Stimulated activated CD8-positive, alpha-beta memory T cell treated with anti-CD3 and anti-CD28 coated beads, Interleukin-12 subunit alpha, Interleukin-12 subunit beta, amount 100 ng/mL, for 4 hours (primary cell): ENCODE measurements around the gene RAB28.

Experiments used
- DNase-seq: peaks from one replicate; pipeline ENCODE4 v3.0.0-alpha.2; 2020; ENCODE audit warnings: low read depth

The RAB28 gene

DNA sequence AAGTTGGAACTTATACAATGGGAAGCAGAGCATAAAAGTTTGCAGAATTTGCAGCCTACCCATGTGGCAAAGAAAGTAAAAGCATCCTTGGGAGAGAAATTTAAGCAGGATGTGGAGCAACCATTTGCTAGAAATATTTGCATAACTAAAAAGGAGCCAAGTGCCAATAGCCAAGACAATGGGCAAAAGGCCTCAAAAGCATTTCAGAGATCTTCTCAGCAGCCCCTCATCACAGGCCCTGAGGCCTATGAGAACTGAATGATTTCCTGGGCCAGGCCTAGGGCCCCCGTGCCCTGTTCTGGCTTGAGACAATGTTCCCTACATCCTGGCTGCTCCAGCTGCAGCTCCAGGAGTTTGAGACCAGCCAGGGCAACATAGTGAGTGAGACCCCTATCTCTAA is 25.3 kb upstream of the RAB28 start:
- no peak for DNase-seq

DNA sequence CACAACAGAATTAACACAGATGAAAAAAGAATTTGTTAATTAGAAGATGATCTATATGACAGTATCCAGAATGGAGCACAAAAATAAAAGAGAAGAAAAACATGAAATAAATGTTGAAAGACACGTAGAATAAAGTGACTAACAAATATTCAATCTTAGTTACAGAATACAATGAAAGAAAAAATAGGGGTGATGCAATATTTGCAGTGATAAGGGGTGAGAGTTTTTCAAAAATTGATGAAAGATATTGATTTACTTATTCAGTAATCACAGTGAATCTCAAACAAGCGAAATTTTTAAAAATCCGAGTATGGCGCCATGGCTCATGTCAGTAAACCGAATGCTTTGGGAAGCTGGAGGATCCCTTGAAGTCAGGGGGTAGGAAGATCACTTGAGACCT is 20.2 kb upstream of the RAB28 start:
- DNase-seq, result no peak

DNA sequence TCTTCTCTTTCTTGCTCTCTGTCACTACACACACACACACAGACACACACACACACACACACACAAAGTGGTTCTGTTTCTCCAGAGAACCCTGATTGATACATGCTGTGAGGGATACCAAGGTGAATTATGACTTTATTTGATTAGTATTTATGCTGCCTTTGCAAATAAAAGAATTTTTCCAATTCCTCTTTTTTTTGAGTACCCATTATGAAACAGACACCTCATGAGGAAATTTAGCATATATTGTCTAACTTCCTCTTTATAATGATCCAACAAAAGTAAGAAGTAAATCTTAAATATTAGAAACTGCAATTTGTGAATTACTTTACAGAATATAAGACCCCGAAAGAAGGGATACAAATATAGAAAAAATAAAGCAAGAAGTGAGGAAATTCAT is 14.3 kb upstream of the RAB28 start:
- DNase-seq, result no peak

DNA sequence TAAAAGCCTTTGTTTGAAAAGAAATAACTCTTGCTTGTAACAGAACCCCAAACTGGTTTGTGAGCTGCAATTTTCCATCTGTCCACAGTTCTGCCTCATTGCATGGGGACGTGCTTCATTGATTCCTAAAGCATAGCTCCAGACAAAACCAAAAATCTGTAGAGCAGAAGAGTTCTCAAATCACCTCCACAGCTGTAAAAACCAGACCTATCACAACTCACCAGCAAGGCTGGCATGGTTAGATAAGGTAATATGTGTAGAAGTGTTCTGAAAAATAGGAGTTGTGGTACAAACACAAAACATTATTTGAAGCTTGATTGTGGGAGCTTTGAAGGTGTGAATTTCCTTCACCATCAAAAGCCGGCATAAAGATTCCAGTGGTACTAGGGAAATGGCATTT is 12.5 kb upstream of the RAB28 start:
- no peak for DNase-seq

DNA sequence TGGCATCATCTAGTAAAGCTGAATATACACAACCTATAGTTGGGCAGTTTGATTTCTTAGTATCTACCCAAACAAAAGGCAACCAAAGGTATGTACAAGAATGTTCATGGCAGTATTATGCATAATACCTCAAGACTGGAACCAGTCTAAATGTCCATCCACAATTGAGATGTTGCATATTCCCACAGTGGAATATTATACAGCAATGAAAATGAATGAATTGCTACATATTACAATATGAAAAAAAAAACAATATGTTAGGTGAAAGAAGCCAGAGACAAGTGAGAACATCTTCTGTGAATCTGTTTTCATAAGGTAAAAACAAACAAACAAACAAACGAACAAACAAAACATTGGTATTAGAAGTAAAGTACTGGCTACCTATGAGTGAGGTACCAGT is 11.6 kb upstream of the RAB28 start:
- no peak for DNase-seq

DNA sequence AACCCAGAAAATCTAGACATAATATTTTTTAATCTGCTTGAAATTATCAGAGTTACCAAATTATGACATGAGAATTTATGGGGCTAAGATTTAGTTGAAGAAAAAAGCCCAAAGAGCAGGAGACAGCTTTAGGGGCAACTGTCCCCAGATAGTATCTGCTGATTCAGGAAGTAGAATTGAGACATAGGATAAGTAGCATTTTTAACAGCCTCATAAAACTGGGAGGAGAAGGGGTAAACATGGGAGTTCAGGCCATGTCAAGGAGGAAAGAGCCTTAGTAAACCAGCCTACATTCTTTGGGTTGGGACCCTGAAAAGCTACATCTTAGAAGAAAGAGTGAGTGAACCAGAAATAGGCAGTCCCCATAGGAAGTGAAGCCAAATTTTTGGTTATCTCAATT is 9.7 kb upstream of the RAB28 start:
- no peak for DNase-seq

DNA sequence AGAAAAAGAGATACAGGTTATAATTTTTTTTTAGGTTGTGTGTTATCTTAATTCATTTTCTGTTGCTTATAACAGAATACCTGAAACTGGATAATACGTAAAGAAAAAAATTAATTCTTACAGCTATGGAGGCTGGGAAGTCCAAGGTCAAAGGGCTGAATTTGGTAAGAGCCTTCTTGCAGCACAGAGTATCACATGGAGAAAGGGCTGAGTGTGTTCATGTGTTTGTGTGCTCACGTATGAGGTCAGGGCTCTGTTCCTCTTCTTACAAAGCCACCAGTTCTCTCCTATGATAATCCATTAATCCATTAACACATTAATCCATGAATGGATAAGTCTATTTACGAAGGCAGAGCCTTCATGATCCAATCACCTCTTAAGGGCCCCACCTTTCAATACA is 8.6 kb upstream of the RAB28 start:
- no peak for DNase-seq

DNA sequence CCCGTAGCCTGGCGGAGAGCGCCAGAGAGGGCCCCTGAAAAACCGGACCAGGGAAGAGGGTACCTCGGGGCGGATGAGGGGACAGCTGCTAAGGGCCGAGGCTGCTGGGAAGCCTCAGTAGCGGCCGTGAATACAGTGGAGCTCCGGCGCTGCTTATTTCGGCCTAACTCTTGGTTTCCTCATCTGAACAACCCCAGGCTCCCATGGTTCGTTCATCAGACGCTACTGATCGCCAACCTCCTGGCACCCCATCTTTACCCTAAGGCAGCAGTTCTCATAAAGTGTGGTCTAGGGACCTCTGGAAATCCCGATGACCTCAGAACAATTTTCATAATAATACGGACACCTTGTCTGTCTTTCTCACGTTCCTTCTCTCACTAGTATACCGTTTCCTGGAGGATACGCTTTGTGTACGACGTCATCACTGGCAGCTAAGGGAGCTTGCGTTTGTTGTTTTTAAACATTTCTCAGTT is 645 bp upstream of the RAB28 start:
- no peak for DNase-seq

DNA sequence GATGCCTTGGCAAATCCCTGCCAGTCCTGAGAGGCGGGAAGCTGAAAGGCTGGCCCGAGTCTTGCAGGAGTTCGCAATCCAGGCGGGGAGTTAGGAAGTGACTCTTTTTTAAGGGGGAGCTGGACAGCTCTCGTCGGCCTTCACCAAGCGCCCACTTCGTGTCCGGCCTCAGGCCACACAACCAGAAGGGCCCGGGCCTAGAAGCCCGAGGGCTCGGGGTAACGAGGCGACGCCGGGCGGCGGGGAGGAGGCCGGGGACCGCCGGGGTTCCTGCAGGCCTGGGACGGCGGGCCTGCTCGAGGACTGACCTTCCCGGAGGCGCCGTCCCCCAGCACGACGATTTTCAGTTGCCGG is 395 bp downstream of the RAB28 start:
- DNase-seq, result no peak

DNA sequence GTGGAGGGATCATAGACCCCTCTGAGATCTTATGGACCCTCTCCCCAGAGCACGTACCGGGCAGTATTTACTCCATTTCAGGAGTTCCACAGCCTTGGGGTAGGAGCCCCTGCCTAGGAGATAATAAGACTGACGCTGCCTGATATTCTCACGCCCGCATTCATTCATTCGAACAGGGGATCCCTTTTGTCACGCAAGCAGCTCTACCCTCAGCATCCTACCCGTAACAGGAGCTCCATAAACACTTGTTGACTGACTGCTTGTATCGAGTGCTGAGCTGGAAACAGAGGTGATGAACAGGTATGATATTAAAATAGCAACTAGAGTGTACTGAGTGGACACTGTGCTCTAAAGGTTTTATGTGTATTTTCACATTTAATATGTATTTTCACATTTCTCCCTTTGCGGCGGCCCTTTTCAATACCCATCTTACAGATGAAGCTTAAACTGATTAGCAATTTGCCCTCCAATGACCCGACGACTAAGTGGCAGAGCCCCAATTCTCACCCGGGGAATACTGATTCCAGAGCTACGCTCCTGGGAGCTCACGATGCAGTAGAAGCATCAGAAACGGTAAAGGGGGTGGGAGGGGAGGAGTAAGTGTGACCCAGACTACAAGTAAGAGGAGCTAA is 888 bp downstream of the RAB28 start:
- no peak for DNase-seq

DNA sequence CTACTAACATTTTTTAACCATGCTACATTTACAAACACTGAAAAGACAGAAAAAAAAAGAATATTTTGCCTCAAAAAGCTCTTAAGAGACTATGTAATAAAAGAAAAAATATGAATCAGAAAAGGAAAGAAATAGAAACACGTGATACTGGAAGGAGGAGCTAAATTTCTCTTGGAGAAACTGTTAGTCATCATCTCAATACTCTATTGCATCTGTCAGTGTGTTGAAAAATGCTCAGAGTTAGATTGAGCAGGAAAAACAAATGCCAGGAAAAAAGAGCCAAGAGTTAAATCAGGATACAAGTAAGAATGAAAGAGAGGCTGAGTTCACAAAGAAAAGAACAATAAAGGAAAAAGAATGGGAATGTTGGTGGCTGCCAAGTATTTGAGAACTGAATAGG is 2.6 kb downstream of the RAB28 start:
- DNase-seq, result no peak

DNA sequence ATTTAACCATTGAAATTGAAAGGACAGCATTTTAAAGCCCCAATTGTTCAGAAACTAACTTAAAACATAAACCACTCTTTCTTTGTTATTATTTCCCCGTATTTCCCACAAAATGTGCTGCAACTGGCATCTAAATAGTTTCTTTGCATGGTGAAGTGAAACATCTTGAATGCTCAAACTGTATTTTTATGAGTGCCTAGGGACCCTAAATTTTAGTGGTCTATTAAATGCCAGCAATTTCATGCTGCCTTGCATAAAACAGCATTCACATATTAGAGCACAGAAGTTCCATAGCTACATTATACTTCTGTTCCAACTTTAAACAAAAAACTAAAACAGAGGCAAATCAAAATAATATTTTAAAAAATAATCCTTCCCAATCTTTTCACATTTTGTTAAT is 5.4 kb downstream of the RAB28 start:
- no peak for DNase-seq

DNA sequence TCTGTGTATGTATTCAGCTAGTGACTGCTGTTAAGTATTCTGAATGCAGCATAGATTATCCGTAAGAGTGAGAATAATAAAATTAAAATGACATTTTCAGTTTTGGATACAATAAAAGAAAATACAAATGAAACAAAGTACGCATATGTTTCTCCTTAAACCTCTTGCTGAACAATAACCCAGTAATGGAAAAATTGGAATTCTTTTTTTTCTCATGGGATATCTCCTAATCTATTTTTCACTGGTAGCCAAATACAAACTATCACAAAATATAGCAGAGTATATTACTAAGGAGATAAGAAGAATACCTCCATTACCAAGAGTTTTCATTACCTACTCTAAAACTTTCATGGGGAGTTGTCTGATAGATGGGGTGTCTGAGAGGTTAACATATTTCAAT is 6.0 kb downstream of the RAB28 start:
- DNase-seq, result no peak

DNA sequence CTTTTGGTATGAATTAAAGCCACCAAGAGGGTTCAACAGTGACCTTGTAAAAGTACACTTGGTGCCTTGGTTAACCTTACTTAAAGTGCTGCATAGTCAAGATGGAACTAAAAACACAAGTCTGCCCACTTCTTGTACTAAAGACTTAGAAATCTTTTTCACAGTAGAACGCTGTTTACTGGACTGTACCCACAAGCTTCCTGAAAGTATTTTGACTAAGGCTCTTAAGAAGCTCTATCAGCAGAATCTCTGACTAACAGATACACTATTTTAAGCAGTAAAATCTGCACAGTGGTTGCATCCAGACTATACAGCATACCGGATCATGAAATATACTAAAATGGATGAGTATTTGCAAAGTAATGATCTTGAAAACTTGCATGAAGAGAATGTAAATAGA is 7.2 kb downstream of the RAB28 start:
- DNase-seq, result no peak

DNA sequence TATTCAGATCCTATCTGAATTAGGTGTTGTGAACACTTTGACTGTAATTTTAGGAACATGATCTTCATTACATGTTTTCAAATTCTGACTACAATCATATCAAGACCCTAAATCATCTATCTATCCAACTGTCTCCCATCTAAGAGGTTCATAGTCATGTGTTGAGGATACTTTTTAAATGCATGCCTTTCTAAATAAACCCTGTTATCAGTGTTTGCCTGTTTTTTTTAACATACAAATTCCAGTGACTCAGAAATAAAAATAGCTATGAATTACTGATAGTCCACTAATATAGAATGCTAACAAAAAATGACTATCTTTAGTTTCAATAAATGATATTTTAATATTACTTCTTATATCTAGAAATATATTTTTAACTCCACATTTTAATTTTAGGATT is 8.0 kb downstream of the RAB28 start:
- no peak for DNase-seq

DNA sequence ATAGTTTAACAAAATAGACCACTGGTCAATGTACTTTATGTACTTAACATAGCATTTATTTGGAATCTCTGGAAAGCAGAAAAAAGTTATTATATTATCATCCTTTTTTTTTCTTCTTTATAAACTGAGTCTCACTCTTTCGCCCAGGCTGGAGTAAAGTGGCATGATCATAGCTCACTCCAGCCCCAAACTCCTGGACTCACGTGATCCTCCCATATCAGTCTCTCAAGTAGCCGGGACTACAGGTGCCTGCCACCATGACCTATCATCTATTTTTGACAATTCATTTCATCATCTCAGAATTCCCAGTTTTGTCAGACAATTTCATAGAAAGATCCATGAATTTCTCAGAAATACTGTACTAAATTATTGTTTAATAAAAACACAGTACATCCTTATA is 12.7 kb downstream of the RAB28 start:
- no peak for DNase-seq

DNA sequence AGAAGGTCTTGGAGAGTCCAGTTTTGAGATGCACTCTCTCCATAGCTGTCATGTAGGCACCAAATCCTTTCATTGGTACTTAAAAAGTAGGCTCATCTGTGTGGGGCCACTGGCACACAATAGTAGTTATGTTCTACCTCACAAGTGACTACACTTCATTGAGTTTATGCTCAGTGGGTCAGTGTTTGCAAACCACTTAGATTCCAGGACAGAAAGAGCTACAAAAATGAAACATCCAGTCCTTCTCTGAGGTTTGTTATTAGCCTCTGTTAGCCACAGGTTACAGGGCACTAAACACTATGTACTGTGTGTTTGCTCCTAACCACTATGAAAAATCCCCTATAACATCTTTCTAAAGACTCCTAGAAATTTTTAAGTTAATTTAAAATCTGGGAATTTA is 13.8 kb downstream of the RAB28 start:
- no peak for DNase-seq

DNA sequence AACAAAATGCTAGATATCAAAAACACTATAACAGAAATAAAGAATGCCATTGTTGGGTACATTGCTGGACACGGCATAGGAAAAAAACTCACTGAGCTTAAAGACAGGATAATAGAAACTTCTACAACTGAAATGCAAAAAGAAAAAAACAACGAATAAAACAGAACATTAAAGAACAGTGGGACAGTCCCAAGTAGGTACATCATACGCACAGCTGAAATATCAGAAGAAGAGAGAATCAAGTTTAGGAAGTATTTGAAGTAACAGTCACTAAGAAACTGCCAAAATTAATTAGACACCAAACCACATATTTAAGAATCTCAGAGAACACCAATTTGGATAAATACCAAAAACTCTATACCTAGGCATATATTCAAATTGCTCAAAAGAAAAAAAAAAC is 19.2 kb downstream of the RAB28 start:
- no peak for DNase-seq

DNA sequence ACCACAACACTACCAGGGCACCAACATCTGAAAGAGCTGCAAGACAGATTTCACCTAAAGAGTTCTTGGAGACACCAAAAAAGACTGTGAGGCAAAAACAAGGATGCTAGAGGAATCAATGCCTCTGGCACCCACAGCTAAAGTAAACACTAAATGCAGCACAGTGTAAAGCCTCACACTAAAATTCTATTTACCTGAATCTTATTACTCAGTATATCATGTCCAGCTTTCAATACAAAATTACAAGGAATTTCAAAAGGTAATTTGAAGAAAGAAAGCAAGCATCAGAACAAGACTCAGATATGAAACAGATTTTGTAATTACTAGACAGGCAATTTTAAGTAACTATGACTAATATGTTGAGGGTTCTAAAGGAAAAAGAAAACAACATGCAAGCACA is 19.6 kb downstream of the RAB28 start:
- DNase-seq, result no peak

DNA sequence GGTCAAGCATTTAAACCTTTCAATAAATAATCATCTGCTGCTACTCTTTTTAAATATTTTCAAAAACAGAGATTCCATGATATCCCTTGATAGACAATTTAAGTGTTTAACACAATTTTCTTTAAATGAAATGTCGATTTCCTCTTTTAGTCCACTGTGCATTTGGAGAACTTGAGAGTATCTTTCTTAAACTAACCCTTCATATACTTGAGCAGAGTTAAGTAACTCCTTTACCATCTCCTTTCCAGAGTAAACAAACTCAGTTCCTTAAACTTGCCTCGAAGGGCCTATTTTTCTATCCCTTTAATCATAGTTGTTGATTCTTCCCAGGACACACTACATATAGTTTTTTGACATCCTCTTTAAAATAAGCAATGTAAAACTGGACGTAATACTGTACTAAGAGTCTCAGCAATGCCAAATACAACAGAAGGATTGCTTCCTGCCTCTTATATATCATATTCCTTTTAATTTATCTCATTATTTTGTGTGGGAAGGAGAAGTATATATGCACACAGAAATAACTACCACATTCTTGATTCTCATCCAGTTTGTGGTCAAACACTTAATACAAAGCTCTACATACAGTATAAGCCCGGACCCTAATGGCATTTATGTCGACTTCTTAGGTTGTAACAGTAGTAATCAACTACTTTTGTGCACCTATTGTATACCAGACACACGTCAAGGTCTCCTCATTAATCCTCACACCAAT is 22.8 kb downstream of the RAB28 start:
- DNase-seq, result no peak

DNA sequence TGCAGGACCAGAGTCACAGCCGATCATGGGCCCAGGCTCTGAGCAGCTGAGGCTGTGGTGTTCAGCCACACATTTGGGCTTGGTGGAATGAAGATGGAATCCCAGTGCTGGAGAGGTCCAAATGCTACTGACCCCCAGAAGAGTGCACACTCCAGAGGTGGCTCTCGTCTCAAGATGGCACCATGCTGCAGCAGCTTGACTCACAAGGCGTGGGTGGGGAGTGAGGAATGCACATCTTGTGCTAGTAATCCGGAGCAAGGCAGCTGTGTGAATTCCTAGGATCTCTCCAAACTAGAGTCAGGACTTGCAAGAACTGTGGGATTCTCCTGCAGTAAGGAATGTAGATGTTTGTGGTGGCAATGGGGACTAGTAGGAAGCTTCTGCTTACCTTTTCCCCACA is 28.7 kb downstream of the RAB28 start:
- DNase-seq, result no peak

DNA sequence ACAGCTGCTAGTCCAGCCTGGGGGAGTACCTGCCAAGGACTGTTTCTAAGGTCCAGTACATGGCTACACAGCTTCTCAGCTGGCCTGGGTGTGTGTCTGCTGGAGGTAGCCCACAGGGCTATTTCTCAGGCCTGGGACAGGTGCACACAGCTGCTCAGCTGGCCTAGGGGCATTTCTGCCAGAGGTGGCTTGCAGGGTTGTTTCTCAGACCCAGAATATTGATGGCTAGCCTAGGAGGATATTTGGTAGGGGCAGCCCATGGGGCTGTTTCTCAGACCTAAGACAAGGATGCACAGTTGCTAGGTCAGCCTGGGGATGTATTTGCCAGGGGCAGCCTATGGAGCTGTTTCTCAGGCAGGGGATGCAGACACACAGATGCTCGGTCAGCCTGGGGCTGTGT is 29.4 kb downstream of the RAB28 start:
- DNase-seq, result no peak

DNA sequence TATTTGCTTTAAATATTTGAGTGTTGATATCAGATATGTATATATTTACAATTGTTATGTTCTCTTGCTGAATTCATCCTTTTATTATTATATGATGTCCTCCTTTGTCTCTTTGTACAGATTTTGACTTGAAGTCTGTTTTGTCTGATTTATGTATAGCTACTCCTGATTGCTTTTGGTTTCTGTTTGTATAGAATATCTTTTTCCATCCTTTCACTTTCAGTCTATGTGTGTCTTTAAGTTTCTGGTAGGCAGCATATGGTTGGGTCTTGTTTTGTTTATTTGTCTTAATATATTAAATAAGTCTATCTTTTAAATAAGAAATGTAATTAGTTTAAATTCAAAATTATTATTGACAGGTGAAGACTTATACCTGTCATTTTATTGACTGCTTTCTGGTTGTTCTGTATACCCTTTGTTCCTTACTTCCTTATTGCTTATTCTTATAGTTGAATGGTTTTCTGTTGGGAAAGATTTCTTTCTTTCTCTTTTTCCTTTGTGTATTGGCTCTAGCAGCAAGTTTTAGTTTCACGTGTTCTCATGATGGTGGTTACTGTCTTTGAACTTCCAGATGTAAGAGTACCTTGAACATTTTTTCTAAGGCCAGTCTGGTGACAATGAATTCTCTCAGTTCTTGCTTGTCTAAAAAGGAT is 31.1 kb downstream of the RAB28 start:
- no peak for DNase-seq

DNA sequence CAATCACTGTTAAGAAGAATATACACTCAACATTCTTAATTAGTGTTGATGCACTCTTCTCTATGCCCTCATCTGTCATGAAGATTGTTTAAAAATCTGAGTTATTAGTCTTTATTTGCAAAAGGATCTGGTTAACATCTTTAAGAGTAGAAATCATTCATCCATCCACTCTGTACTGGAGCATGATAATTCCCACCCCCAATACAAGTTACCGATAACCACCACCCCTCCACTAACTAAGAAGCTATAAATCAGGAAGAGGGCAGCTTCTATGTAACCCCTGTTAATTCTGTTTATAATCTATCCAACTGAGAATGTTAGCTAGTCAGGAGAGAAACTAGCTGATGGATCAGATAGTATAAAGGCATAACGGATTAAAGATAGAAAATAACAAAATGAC is 34.5 kb downstream of the RAB28 start:
- no peak for DNase-seq
